GM15510 (cell line): Measurements from ENCODE around the gene ADAMTS2.

Experiments used
- POLR2A ChIP-seq: IDR thresholded peaks from 3 replicates; pipeline ENCODE4 v1.6.1; 2011; ENCODE audit warnings: borderline replicate concordance; ENCODE audit not compliant: insufficient read length; ENCODE audit errors: extremely low read depth

ADAMTS2 gene

GRCh38 chr5:179154991-179155955, 190.0 kb downstream of the ADAMTS2 start:
- TF ChIP-seq POLR2A, result no peak

GRCh38 chr5:179154346-179154990, 190.8 kb downstream of the ADAMTS2 start:
- TF ChIP-seq POLR2A, result no peak

GRCh38 chr5:179153921-179154345, 191.3 kb downstream of the ADAMTS2 start:
- no peak for TF ChIP-seq POLR2A

GRCh38 chr5:179153341-179153901, 191.8 kb downstream of the ADAMTS2 start:
- TF ChIP-seq POLR2A, result no peak

- no peak for TF ChIP-seq POLR2A
Observed at GRCh38 chr5:179152941-179153340, 192.3 kb downstream of the ADAMTS2 start.

- no peak for TF ChIP-seq POLR2A
Observed at GRCh38 chr5:179152144-179152895, 192.9 kb downstream of the ADAMTS2 start.

GRCh38 chr5:179151286-179152118, 193.8 kb downstream of the ADAMTS2 start:
- no peak for TF ChIP-seq POLR2A

- no peak for TF ChIP-seq POLR2A
Observed at GRCh38 chr5:179150011-179150410, 195.2 kb downstream of the ADAMTS2 start.

- TF ChIP-seq POLR2A, result no peak
Observed at GRCh38 chr5:179149278-179149677, 196.0 kb downstream of the ADAMTS2 start.

GRCh38 chr5:179148703-179149170, 196.5 kb downstream of the ADAMTS2 start:
- no peak for TF ChIP-seq POLR2A

GRCh38 chr5:179147991-179148702, 197.1 kb downstream of the ADAMTS2 start:
- no peak for TF ChIP-seq POLR2A

- TF ChIP-seq POLR2A, result no peak
Observed at GRCh38 chr5:179146277-179146676, 199.0 kb downstream of the ADAMTS2 start.

- no peak for TF ChIP-seq POLR2A
Observed at GRCh38 chr5:179143446-179143845, 201.8 kb downstream of the ADAMTS2 start.
